Stimulated activated CD4-positive, alpha-beta T cell treated with anti-CD3 and anti-CD28 coated beads, Interleukin-2, amount 100 ng/mL, for 24 hours (primary cell): ENCODE data around the gene ADGRL3.

Source experiments
- DNase-seq, 2 donors: peaks; one replicate each; pipeline ENCODE4 v3.0.0-alpha.2; 2020

ADGRL3 gene

DNA sequence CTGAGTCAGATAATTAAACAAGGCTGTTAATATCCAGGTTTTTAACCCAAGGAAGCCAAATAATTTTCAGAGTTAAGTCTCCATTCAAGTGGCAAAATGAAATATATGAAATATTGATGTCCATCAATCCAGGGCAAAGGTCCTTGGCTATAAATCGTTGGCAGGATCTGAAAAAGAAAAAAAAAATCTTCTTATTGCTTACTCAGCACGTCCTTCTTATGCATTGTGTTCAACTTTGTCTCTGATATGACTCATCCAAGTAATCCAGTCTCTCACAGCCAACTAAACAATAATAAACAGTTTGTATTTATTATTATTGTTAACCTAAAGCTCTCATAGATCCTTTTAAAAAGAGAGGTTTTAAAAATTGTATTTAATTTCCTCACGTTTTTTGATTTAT, 851.2 kb downstream of the ADGRL3 start:
- no peak for DNase-seq

DNA sequence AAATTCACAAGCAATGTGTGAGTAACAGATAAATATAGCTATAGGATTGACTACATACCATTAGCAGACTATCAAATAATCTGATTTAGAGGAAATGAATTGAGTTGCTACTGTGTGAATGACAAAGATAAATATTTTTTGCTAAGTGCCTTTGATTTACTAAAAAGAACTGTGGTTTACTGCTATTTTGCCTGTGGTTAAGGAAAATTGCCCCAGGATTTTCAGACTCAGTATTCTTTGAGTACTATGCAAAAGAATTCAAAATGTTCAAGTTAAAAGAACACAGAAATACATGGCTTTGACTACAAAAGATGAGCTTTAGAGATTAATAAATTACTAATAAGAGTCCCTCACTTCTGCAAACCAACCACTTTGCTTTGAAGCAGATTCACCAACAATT, 853.8 kb downstream of the ADGRL3 start:
- DNase-seq, result no peak

DNA sequence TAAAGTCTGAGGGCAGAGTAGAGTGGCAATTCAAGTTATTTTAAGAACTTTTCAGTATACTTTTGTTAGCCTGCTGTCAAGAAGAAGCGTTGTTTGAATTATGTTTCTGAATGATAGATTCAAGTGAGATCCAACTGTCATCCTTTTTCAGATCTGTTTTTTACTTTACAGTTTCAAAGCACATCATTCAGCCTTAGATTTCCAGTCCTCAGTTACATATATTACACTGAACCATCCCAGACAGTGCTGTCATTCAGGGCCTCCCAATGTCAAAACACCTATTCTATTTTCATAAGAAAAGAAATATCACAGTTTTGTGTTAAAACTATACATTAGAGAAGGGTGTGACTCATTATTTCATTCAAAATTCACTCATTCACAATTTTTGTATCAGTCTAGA, 856.9 kb downstream of the ADGRL3 start:
- DNase-seq, result no peak

DNA sequence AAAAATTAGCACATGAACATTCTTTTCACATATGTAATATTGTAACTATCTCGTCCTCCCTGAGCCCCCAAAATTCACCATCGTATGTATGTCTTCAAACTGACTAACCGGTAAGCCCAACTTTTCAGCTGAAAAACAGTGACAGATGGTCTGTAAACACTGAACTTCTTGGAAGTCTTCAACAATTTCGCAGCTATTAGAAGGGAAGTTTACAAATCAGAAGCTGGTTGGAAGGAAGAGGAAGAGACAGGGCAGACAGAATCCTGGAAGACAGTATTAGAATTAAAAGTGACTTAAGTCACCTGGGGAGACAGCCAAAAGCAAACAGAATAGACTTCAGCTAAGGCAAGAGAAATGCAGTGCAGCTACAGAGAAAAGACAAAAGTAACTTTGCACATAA, 858.4 kb downstream of the ADGRL3 start:
- DNase-seq, result no peak

- DNase-seq, result no peak
These were observed 870.2 kb downstream of the ADGRL3 start for GRCh38 chr4:62070291-62070852.

- DNase-seq, result no peak
These were observed 875.0 kb downstream of the ADGRL3 start for GRCh38 chr4:62075089-62075488.

DNA sequence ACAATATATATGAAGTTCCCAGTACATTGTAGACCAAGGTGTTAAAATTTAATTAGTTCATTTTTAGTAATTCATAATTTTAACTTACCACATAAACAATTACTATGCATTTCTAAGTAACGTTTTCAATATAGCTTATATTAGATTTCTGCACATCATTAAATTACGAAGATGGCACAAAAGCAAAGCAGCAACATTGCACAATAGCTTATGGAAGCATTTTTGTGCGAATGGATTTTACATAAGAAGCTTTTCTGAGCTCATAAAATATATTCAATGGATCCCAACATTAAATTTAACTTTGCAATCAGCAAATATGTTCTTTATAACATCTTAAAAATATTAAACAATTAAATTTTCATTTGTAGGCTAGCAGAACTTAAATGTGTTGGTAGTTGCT, 875.4 kb downstream of the ADGRL3 start:
- DNase-seq, result no peak

- DNase-seq, result no peak
These were observed 877.3 kb downstream of the ADGRL3 start for GRCh38 chr4:62077406-62077805.

DNA sequence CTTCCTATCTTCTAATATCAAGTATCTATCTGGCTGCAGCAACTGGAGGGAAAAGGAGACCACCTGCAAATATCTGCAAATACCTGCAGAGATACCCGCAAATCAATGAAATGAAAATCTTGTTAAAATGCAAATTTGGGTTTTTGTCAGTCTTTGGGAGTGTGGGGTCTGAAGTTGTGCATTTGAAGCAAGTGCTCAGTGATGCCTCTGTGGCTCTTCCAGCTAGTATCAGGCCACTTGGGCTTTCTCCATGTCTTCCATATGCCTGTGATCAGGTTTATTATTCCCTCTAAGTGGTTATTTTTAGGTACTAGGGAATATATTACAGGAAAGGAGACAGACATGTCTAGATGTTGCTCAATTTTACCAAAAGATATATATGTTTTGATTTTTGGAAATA, 880.3 kb downstream of the ADGRL3 start:
- DNase-seq, result no peak

DNA sequence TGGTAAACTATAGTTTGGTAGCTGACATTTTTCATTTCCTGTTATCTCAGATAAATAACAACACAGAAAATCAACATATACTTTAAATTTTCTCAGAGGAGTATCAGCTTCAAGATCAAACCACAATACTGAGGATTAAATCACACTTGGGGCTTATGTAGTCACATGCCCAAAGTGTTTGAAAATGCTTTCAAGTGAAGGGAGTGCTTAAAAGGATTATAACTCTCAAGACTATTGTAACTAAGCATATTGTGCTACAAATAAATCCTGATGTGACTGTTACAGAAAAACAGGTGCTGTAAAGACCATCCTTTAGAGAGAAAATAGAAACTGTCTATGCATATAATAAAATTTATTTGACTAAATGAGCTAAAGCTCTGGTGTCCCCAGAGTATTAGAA, 887.6 kb downstream of the ADGRL3 start:
- DNase-seq, result no peak

- DNase-seq, result no peak
These were observed 893.6 kb downstream of the ADGRL3 start for GRCh38 chr4:62093735-62094134.

DNA sequence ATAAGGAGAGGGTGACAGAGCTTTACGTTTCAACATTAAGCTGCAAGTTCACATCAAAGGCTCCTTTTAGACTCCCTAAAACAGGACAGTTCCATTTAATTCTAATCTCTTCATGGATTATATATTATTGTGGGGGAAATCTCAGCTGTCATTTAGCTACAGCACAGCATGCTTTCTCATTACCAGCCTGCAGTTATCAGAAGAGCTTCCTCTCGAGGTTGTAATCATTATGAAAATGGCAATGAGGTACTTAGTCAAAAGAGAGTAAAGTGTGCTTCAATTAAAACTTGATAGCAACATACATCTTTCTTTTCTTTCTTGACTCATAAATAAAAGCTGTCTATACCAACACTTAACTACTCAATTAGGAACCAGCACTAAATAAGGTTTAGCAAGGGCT, 896.8 kb downstream of the ADGRL3 start:
- no peak for DNase-seq

- no peak for DNase-seq
These were observed 915.1 kb downstream of the ADGRL3 start for GRCh38 chr4:62115216-62115615.

- DNase-seq, result no peak
These were observed 917.8 kb downstream of the ADGRL3 start for GRCh38 chr4:62117886-62118285.

- no peak for DNase-seq
These were observed 918.4 kb downstream of the ADGRL3 start for GRCh38 chr4:62118558-62118957.

- no peak for DNase-seq
These were observed 919.1 kb downstream of the ADGRL3 start for GRCh38 chr4:62119195-62119594.

GRCh38 chr4:62126064-62126732, 926.1 kb downstream of the ADGRL3 start:
- DNase-seq, result no peak
